H4 (cell line): ENCODE data around the gene TMEM139. TPM values are rescaled to one million over a fixed set of nuclear protein-coding genes. Genes with fewer than 3 reads are reported as not detected.

Source experiments
- DNase-seq: peaks from one replicate; pipeline ENCODE4 v3.0.0-alpha.2; 2015; ENCODE audit warnings: low spot score
- total RNA-seq: library from RNA; depleted of rRNA; stranded (reverse); fragments of >200 nt; shearing (Covaris generic); gene quantifications from 2 replicates; pipeline ENCODE4 v1.2.3, GENCODE V29; 2014; rRNA removed

The TMEM139 gene
- total RNA-seq, result 0.62 and 1.2 TPM in 2 replicates

DNA sequence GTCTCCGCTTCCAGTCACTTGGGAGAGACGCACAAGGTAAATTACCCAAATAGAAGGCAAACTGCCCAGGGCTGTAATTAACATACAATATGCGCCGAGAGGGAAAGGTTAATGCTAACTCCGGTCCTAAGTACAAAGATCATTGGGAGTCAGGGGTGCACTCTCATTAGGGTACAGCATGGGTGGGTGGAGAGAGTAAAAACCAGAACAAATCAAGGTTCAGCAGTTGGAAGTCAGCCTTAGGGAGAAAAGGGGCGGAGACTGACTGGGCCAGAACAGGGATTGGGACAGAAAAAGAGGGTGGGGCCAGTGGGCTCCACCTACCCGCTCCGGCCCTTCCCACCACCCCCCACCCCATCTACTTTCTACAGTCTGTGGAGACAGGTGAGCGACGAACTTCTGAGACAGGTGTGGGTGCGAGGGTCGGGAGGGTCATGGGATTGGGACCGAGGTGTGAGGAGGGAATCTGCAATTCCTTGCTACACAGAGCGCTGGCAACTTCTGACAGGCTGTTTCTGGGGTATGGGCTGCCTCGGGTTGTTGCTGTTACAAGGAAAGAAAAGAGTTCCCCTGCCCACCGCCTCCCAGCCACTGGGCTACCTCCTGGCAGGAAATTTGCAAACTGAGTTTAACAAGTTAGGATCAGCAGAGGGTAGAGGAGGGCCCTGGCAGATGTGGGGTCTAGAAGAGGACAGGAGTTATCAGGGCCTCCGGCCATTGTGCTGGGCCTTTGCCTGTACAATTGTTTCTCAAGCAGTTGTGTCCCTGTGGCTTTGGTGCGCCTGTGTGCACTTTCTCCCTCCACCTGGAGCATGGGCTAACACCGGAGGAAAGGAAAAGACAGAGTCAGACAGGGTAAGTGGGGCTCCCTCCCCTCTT is at the start of gene TMEM139:
TSS of gene TMEM139 (plus strand) at position 368 of the 879 bp plus-strand sequence. CDS start 1,000 bp downstream, outside the sequence.
- no peak for DNase-seq

DNA sequence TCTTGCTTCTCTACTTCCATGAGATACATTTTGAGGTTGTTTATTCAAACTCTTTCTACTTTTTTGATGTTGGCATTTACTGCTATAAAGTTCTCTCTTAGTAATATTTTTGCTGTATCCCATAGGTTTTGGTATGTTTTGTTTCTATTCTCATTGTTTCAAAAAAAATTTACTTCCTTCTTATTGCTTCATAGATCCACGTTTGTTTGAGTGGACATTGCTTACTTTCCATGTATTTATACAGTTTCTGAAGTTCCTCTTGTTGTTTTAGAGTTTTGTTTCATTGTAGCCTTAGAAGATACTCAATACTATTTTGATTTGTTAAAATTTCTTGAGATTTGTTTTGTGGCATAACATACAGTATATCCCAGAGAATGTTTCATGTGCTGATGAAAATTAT is 49.2 kb upstream of the TMEM139 start:
- DNase-seq, result no peak

DNA sequence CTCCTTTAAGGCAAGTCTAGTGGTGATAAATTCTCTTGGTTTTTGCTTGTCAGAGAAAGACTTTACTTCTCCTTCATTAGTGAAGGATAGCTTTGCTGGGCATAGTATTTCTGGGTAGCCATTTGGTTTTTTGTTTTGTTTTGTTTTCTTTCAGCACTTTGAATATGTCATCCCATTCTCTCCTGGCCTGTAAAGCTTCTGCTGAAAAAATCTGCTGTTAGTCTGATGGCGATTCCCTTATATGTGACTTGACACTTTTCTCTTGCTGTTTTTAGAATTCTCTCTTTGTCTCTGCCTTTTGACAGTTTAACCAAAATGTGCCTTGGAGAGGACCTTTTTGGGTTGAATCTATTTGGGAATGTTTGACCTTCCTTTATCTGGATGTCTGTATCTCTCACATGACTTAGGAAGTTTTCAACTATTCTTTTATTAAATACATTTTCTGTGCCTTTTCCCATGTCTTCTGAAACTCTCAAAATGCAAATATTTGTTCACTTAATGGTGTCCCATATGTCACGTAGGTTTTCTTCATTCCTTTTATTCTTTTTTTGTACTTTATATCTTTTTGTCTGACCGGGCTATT is 48.3 kb upstream of the TMEM139 start:
- DNase-seq, result no peak

DNA sequence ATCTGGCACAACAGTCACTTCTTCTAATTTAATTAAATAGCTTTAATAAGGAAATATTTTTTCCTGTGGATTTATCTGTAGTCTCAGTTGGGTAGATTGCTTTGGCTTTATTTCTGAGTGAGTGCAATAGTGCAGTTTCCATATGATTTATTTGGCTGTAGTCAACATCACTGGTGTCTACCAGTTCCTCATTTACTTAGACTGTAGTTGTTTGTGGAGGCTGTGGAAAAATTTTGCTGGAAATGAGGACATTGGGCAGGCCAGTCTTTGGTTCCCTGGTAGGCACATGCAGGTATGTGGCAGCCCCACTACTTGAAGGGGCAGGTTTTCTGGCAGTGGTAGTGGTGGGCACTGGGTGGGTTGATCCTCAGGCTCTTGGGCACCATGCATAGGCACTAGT is 47.4 kb upstream of the TMEM139 start:
- no peak for DNase-seq

DNA sequence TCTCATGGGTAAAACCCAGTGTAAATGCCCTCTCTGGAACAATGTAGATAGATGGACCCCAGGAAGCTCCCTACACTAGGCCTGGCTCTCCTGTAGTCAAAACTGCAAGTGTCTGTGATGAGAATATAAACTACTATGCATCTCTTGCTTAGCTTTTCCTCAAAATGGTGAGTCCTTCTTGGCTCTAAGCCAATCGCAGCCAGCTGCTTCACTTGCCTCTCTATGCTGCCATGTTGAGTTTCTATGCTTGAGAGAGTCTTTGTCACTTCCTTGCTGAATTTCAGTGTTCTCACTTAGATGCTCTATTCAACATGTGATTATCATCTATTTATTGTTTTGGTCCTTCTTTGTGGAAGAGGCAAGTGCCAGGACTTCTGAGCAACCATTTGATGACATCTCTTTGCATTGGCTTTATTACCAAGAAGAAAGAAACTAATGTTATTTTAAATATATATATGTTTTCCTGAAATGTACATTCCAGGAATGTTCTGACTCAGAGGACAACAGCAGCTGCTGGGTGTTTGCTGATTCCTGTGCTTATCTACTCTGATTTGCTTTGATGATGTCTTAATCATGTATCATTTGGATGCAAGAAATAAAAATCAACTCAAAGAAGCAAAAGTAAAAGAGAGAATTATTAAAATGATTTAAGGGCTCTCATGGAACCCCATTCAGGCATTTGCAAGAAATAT is 46.3 kb upstream of the TMEM139 start:
- no peak for DNase-seq

DNA sequence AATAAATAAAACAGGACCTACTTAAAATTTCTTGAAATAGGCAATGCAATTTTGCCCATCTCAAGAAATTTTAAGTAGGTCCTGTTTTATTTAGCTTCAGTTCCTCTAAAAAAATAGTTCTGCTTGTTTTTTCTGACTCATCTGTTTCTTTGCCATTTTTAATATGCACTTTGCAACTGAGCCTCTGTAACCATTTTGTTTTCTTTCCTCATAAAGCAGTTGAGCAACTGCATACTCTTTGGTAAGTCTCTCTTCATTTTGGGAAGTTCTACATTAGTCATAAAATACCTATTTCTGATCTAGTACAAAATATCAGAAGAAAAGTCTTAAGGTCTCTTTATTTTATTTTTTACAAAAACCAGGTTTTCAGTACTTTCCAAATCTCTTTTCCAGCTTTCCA is 44.9 kb upstream of the TMEM139 start:
- no peak for DNase-seq

DNA sequence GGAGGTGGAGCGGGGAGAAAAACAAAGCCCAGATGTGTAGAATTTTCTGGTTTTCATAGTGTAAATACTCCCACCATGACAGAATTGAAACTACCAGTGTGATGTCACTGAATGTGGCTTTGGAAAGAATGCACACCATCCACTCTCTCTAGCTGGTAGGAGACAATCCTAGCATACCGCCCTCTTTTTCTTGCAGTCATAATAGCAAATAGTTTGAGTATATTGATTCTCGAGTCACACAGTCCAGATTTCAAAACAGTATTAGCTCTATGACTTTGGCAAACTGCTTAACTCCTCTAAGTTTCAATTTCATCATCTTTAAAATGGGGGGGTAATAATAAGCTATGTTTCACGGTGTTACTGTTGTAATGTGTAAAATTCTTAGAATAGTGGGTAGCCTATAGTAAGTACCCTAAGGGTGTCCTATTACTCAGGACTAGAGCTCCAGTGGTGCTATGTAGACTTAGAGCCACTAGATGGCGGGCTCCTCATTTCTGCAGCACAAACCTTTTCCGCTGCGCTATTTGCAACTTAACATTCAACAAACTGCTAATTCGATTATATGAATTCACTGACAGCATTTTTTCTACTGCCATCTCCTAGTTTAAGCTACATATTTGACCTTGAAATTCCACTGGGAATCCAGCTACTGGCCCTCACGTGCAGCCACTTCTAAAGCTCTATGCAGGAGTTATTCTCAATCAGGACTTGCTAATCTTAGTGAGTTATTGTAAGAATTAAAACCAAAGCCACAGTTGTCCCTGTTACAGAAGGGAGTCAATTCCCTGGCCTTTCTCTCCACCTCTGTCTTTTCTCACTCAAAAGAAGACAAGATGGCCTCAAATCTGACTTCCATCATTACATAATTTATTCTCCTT is 44.2 kb upstream of the TMEM139 start:
- DNase-seq, result peak; percentile 61

DNA sequence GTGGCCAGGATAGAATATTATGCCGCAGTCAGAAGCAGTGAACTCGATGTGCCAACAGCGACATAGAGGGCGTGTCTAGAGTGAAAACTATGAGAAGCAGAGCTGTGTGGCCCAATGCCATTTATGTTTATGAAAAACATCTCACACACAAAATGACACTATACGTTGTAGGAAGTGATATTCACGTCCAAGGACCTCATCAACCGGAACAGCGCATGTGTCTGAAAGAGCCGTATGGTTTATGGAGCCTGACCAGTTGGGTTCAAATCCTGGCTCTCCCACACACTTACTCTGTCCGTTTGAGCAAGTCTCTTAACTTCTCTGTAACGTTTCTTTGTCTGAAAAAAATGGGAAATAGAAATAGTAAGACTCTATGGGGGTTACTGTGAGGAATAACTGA is 42.5 kb upstream of the TMEM139 start:
- DNase-seq, result no peak

DNA sequence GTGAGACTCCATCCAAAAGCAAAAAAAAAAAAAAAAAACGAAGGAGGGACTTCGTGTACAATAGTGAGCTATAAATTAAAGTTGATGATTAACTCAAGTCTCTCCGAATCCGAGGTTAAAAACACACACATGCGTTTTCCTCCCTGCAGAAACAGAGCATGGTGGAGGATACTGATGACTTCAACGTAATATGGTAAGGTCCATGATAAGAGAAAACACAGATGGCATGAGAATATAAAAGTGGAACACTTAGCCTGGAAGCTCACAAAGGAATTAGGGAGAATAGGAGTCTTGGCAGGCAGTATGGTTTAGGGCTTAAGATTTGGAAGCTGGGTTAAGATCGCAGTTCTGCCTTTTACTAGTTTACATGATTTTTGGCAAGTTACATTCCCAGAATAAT is 41.6 kb upstream of the TMEM139 start:
- no peak for DNase-seq

DNA sequence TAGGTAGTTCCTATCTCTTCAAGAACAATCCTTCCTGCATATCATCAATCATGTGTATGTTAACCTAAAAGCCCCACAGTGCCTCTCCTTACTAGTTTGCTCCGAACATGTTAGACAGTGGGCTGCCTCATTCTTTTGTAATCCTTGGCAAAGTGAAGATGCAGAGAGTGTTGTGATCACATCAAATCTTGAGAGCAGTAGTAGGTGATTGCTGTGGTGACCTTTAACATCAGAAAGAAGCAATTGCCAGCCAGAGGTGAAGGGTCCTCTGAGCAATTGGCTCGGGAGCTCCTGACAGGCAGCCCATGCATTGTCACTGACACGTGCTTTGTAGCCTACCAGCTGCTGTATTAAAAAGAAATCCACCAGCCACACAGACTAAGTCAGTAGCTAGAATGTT is 41.1 kb upstream of the TMEM139 start:
- no peak for DNase-seq

DNA sequence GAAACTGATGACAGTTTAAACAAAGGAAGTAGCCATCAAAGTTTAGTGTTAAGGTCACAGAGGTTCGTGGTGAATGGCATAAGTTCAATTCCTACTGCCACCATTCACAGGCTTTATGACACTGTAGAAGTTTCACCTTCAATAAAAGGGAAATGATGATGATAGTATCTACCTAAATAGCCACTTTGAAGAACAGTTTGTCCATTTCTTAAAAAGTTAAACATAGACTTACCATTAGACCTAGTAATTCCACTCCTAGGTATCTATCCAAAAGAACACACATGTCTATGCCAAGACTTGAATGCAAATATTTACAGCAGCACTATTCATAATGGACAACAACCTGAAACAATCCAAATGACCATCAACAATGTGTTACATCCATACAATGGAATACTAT is 40.4 kb upstream of the TMEM139 start:
- no peak for DNase-seq

DNA sequence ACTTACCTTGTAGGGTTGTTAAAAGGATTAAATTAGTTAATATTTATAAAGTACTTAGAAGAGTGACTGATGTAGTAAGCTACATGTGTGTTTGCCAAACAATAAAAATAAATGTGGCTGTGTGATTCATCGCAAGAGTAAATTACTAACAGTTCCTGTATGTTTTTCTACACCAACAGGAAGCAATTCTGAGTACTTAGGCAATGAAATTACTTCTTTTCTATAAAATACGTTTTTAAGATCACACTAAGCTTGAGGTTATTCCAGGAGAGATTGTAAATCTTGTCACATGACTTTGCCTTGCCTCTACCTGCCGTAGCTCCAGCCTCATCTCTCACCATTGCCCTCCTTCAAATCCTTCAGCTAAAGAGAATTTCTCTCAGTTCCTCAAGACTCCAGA is 39.6 kb upstream of the TMEM139 start:
- peak; percentile 19 for DNase-seq

DNA sequence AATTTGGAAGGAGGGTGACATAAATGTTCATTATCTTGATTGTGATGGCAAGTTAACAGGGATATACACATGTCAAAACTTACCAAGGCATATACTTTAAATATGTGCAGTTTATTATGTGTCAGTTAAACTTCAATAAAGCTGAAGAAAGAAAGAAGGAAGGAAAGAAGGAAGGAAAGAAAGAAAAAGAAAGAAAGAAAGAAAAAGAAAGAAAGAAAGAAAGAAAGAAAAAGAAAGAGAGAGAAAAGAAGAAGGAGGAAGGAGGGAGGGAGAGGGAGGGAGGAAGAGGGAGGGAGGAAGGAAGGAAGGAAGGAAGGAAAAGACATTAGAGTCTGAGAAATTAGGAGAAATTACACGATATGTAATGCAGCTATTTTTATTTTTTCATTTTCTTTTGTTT is 37.4 kb upstream of the TMEM139 start:
- DNase-seq, result no peak

DNA sequence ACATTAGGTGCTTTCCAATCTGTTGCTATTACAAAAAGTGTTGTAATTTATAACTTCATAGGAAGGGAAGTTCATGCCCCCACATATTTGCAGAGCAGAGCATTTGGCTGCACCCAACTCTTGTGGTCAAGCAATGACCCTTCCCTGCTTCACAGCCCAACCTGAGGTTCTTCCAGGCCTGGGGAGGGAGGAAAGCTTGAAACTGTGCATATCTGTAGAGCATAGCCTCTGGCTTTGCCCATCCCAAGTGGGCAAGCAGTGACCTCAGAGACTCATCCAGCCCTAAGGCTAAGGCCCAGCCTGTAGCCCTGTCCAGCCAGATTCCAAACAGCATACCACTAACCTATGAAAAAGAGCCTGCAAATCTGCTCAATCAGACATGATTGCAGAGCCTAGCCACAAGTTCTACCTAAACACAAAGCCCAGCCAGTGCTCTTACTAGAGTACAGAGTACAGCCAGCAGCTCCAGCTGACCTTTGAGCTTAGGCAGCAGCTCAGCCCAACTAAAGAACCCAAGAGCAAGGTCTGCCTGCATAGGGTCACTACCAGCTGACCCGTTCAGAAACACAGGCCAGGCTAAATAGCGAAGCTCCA is 35.9 kb upstream of the TMEM139 start:
- DNase-seq, result no peak

DNA sequence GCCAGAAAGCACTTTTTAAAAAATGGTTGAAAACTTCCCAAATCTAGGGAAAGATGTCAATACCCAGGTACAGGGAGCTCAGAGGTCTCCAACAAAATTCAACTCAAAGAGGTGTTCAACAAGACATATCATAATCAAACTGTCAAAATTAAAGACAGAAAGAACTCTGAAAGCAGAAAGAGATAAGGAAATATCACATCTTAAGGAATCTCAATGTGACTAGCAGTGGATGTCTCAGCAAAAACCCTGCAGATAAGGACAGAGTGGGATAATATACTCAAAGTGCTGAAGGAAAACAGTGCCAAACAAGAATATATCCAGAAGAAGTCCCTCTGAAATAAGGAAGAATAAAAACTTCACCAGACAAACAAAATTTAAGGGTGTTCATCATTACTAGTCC is 34.6 kb upstream of the TMEM139 start:
- no peak for DNase-seq

DNA sequence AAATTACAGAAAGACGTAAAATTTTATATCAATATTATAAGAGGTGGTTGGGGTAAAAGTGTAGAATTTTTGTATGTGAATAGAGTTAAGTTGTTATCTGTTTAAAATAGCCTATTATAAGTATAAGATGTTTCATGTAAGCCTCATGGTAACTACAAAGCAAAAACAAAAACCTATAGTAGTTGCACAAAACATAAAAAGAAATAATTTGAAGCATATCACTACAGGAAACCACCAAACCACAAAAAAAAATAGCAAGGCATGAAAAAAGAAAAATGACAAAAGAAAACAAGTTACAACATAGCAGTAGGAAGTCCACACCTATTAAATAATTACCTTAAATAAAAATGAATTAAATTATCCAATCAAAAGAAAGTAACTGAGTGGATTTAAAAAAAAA is 33.9 kb upstream of the TMEM139 start:
- DNase-seq, result no peak

DNA sequence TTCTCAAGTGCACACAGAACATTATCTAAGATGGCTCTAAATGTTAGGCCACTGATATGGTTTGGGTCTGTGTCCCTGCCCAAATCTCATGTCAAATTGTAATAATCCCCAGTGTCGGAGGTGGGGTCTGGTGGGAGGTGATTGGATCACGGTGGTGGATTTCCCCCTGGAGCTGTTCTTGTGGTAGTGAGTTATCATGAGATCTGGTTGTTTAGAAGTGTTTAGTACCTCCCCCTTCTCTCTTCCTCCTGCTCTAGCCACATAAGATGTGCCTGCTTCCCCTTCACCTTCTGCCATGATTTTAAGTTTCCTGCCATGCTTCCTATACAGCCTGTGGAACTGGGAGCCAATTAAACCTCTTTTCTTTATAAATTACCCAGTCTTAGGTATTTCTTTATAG is 32.8 kb upstream of the TMEM139 start:
- DNase-seq, result no peak

DNA sequence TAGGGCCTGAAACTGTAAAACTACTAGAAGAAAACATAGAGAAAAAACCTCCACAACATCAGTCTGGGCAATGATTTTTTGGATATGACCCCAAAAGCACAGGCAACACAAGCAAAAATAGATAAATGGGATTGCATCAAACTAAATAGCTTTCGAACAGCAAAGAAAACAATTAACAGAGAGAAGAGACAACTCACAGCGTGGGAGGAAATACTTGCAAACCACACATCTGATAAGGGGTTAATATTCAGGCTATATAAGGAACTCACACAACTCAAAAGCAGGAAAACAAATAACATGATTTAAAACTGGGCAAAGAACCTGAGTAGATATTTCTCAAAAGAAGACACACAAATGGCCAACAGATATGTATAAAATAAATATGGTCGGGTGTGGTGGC is 29.2 kb upstream of the TMEM139 start:
- no peak for DNase-seq

DNA sequence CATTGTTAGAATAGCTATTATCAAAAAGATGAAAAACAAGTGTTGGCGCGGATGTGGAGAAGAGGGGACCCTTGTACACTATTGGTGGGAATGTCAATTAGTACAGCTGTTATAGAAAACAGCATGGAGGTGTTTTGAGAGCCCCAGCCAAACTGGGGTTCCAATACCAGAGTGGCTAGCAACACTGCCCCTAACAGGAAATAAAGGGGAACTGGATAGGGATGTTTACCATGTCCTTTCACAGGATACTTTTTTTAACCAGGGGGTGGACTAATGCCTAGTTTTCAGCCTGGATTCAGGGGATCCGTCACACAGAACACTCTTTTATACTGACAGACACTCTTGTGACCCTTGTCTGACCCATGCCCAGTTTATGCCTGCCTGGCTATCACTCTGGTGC is 28.4 kb upstream of the TMEM139 start:
- DNase-seq, result no peak

DNA sequence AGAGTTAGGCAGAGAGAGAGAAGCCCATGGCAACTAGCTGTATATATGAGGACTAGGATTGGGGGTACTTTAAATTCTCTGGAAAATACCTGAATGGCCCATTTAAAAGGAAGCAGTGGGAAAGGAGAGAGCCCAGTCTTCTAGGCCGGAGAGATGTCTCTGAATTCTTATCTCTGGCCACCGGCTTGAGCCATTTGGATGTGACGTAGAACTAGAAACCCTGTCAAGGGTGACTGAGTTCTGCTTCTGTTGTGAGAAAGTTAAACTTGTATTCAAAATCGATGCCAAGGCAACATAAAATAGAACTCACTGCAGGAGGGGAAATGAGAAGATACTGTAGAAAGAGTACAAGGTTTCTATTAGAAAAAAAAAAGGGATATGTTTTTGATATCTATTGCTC is 27.8 kb upstream of the TMEM139 start:
- no peak for DNase-seq

DNA sequence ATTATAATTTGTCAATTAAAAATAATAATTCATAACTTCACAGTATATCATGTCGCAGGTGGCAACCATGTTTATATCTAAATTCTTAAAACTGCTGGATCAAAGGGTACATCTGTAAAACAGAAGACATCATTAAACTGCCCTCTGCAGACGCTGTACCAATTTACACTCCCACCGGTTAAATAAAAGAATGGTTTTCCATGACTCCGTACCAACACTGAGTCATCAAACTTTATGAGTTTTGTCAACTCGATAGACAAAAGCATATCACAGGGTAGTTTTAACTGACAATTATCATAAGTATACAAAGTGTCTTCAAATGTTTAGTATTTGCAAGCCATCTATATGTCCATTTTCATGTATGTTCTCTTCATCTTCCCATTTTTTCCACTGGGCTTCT is 27.3 kb upstream of the TMEM139 start:
- no peak for DNase-seq

DNA sequence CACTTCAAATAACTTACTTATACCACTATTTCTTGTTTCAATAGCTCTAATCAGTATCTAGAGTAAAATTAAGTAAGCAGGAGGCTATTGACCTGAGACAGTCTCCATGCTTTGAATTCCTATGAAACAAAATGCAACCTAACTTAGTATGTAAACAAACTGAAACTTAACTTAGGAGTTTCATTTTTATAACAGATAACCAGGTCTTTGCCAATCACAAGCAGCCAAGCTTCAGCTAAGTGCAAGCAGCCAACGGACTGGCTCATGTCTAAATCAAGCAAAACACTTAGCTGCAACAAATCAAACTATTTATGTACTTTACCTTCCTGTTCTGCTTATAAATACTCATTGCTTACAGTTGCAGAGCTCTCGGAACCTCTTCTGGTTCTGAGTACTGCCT is 25.9 kb upstream of the TMEM139 start:
- no peak for DNase-seq
